Esophagus squamous epithelium (tissue), 4 donors: ENCODE results near the gene SMYD3.

Source experiments
- CTCF ChIP-seq, 6 experiments: fragments of 450-650 bp in 4 of 6; fragments of 200-600 bp in 2 of 6; sonication (generic) in 2 of 6; IDR thresholded peaks; one replicate each; pipeline ENCODE4 v1.5.1; 2016 to 2019; ENCODE audit warnings: antibody characterized with exemption in 6 of 6, mild to moderate bottlenecking in 4 of 6, moderate library complexity in 4 of 6
- POLR2A ChIP-seq, 4 donors: fragments of 450-650 bp; IDR thresholded peaks; one replicate each; pipeline ENCODE4 v1.6.1; 2017; ENCODE audit warnings: antibody characterized with exemption in 4 of 4, mild to moderate bottlenecking in 4 of 4, moderate library complexity in 3 of 4

- no peak for TF ChIP-seq CTCF (IDR thresholded peaks at IDR 0.05)
- no peak for TF ChIP-seq POLR2A (IDR thresholded peaks at IDR 0.05)
These were observed 245.4 kb downstream of the SMYD3 start for GRCh38 chr1:246261639-246262038.
